Esophagus muscularis mucosa (tissue), 4 donors: ENCODE data around the gene PYHIN1. TPM values are rescaled to one million over a fixed set of nuclear protein-coding genes. Genes with fewer than 3 reads are reported as not detected.
"Not testable (repeated sequence)": the region's sequence is repeated elsewhere in the genome, so short reads cannot be mapped to it uniquely, and the experiment has no call there.

ENCODE experiments used
- DNase-seq: peaks from one replicate; pipeline ENCODE4 v3.0.0-alpha.2; 2017; ENCODE audit errors: extremely low spot score
- H3K27ac ChIP-seq, 4 donors: fragments of 200-600 bp; sonication (generic); replicated peaks in 1 of 4; 1 replicate in 3 of 4; 2 replicates in 1 of 4; pipeline ENCODE4 v1.5.1; 2016 to 2019; ENCODE audit warnings: mild to moderate bottlenecking in 1 of 4
- H3K27me3 ChIP-seq, 4 donors: fragments of 200-600 bp; sonication (generic); one replicate each; pipeline versions ENCODE4 v1.5.1 to v1.6.0; 2016 to 2019
- H3K36me3 ChIP-seq, 4 donors: fragments of 200-600 bp; sonication (generic); one replicate each; pipeline ENCODE4 v1.5.1; 2016 to 2019
- H3K4me1 ChIP-seq, 4 donors: fragments of 200-600 bp; sonication (generic); one replicate each; pipeline ENCODE4 v1.5.1; 2016 to 2019
- H3K4me3 ChIP-seq, 4 donors: fragments of 200-600 bp; sonication (generic); 1 replicate in 2 of 4; 2 replicates in 2 of 4; pipeline ENCODE4 v1.5.1; 2016 to 2019; ENCODE audit warnings: mild to moderate bottlenecking in 4 of 4, moderate library complexity in 1 of 4
- H3K9me3 ChIP-seq, 4 donors: fragments of 200-600 bp; sonication (generic); 1 replicate in 3 of 4; 2 replicates in 1 of 4; pipeline ENCODE4 v1.5.1; 2016 to 2019
- EP300 ChIP-seq: sonication (generic); formaldehyde crosslinking; IDR thresholded peaks from one replicate; pipeline ENCODE4 v1.6.1; 2017; ENCODE audit warnings: antibody characterized with exemption
- POLR2A ChIP-seq: fragments of 450-650 bp; IDR thresholded peaks from one replicate; pipeline ENCODE4 v1.6.1; 2017; ENCODE audit warnings: antibody characterized with exemption, moderate library complexity, mild to moderate bottlenecking, low read depth
- POLR2AphosphoS5 ChIP-seq, 2 donors: sonication (generic); formaldehyde crosslinking; IDR thresholded peaks; one replicate each; pipeline ENCODE4 v1.6.1; 2017; ENCODE audit warnings: antibody characterized with exemption in 2 of 2
- WGBS: methylation state at CpG from one replicate; pipeline ENCODE4 v1.1.5; 2018; 5-methylcytosine and 5-hydroxymethylcytosine counted together
- intact Hi-C: fragments of 100-400 bp; cut with DNase I; formaldehyde crosslinking; loops from one replicate; pipeline ENCODE4 v1.15.1; 2023
- total RNA-seq, 4 donors: library from RNA; depleted of rRNA; stranded (reverse); fragments of >200 nt; gene quantifications; one replicate each; pipeline versions ENCODE4 v1.1.0 to v1.2.1, GENCODE V29; 2016
- TF ChIP-seq, protein P1 (sequence below), 3 experiments: fragments of 200-600 bp in 2 of 3; fragments of 450-650 bp in 1 of 3; sonication (generic) in 2 of 3; IDR thresholded peaks; one replicate each; pipeline ENCODE4 v1.5.1; 2017 to 2019; ENCODE audit warnings: antibody characterized with exemption in 3 of 3, mild to moderate bottlenecking in 2 of 3, moderate library complexity in 1 of 3

PYHIN1 gene
- total RNA-seq, 4 donors from 2014 or later, result 1.2 to 1.3 TPM; not detected in 2

DNA sequence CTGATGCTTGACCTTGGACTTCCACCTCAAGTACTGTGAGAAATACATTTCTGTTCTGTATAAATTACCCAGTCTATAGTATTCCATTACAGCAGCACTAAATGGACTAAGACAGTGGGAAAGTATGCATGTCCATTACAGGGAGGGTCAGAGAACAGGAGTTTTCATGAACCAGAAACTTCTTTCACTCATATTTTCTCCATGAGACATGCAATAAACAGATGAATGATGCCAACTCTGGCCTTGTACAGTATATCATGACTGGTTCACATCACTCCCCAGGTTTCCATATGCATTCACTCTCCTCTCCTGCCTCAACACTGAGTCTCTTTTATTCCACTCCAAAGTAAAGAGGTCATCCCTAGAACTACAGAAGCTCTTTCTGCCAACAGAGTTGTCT lies 73.8 kb downstream of the PYHIN1 start:
- Histone ChIP-seq H3K4me3 (no peak overlapping the region), H3K27me3 (peaks cover 0 to 9% (median 0%) of the 10 kb centered on the region in 4 donors), H3K4me1 (peaks cover 8 to 25% (median 17%) of the 10 kb centered on the region in 4 donors), H3K27ac (peak overlapping the region; percentile 36 to 58 (median 38)), H3K36me3 (no peaks in the 10 kb centered on the region), H3K9me3 (no peaks in the 10 kb centered on the region)
- TF ChIP-seq POLR2A (no peak), POLR2AphosphoS5 (IDR thresholded peaks at IDR 0.05) (no peak), EP300 (no peak)
- TF ChIP-seq, protein P1, sequence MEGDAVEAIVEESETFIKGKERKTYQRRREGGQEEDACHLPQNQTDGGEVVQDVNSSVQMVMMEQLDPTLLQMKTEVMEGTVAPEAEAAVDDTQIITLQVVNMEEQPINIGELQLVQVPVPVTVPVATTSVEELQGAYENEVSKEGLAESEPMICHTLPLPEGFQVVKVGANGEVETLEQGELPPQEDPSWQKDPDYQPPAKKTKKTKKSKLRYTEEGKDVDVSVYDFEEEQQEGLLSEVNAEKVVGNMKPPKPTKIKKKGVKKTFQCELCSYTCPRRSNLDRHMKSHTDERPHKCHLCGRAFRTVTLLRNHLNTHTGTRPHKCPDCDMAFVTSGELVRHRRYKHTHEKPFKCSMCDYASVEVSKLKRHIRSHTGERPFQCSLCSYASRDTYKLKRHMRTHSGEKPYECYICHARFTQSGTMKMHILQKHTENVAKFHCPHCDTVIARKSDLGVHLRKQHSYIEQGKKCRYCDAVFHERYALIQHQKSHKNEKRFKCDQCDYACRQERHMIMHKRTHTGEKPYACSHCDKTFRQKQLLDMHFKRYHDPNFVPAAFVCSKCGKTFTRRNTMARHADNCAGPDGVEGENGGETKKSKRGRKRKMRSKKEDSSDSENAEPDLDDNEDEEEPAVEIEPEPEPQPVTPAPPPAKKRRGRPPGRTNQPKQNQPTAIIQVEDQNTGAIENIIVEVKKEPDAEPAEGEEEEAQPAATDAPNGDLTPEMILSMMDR (IDR thresholded peaks at IDR 0.05), result no peak
- DNase-seq, result no peak
- intact Hi-C loops, result no loop called here

DNA sequence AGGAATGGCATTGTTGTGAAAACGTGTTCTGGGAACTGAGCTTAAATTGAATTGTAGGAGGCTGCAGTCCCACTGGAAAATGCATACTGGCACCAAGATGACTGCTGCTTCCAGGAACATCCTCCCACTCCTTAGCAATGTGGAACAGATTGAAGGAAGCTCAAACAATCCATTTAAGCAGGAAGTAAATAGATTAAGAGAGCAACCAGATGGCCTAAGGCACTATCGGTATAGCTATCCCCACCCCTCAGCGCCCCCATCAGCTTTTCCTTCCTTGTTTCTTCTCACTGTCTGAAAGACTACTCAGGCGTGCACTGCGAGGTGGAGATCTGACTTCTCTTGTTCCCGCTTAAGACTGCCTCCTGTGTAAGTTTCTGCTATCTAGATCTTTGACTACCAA lies 74.3 kb downstream of the PYHIN1 start:
- H3K27ac ChIP-seq, result peak overlapping the region; percentile 36 to 58 (median 38)
- peaks cover 8 to 25% (median 15%) of the 10 kb centered on the region in 4 donors for H3K4me1 ChIP-seq
- no peaks in the 10 kb centered on the region for H3K36me3 ChIP-seq
- intact Hi-C loops, result no loop called here
- H3K9me3 ChIP-seq, result no peaks in the 10 kb centered on the region
- 32% methylated on average over 6 of the region's 6 CpGs for WGBS
- no peak for TF ChIP-seq EP300
- no peak for TF ChIP-seq POLR2A
- TF ChIP-seq POLR2AphosphoS5 (IDR thresholded peaks at IDR 0.05), result no peak
- TF ChIP-seq, protein P1 (IDR thresholded peaks at IDR 0.05), result no peak
- DNase-seq, result no peak
- H3K27me3 ChIP-seq, result peaks cover 0 to 9% (median 0%) of the 10 kb centered on the region in 4 donors
- no peak overlapping the region for H3K4me3 ChIP-seq

DNA sequence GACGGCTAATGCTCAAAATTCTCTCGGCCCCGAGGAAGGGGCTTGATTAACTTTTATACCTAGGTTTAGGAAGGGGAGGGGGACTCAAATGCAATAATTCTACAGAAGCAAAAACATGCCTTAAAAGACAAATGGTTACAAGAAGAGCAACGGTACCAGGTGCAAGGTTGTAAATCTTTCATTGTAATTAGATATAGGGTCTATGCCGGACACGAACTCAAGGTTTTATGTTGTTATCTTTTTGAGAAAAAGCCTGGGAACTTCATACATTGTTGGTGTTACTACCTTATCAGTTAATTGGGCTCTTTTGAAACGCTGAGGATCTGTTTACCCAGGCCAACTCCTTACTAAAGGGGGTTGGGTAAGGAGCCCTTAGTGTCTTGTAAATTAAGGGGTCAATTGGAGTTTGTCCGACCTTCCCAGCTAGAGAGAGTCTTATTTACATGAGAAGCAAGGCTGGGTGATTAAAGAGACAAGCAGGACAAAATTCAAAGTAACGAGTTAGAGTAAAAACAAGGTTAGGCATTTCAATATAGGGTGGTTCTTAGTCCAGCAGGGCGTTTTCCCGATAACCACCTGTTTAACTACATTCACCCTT lies 75.0 kb downstream of the PYHIN1 start:
- peak overlapping the region; percentile 36 to 58 (median 38) for H3K27ac ChIP-seq
- 62% methylated on average over 11 of the region's 11 CpGs for WGBS
- peaks cover 5 to 20% (median 12%) of the 10 kb centered on the region in 4 donors for H3K4me1 ChIP-seq

DNA sequence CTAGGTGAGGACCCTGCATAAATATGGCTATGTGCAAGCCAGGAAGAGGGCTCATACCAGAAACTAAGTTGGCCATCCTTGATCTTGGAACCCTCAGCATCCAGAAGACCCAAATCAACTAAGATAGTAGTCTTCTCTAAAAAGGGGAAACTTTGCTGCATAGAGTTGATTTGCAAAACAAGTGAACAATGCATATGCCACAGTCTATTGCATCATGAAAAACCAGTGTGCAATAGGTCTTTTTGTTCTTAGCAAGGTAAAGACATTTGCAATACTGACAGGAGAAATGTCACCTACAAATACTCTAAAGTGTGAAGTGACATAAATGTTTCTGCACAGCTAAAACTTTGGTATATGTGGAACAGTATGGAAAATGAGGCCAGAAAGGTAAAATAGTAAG lies 76.4 kb downstream of the PYHIN1 start:
- DNase-seq, result no peak
- intact Hi-C loops, result no loop called here
- peaks cover 0 to 19% (median 11%) of the 10 kb centered on the region in 4 donors for H3K4me1 ChIP-seq
- TF ChIP-seq POLR2AphosphoS5 (IDR thresholded peaks at IDR 0.05) (no peak), EP300 (no peak), POLR2A (no peak)
- TF ChIP-seq, protein P1 (IDR thresholded peaks at IDR 0.05), result no peak
- H3K36me3 ChIP-seq, result no peaks in the 10 kb centered on the region
- no peak overlapping the region for H3K27ac ChIP-seq
- H3K4me3 ChIP-seq, result no peak overlapping the region
- no peaks in the 10 kb centered on the region for H3K9me3 ChIP-seq
- peaks cover 0 to 3% (median 0%) of the 10 kb centered on the region in 4 donors for H3K27me3 ChIP-seq

More for the DNA sequence above, 75.0 kb downstream of the PYHIN1 start:
- H3K36me3 ChIP-seq, H3K4me3 ChIP-seq, DNase-seq, intact Hi-C loops, H3K27me3 ChIP-seq, H3K9me3 ChIP-seq: not testable (repeated sequence)

DNA sequence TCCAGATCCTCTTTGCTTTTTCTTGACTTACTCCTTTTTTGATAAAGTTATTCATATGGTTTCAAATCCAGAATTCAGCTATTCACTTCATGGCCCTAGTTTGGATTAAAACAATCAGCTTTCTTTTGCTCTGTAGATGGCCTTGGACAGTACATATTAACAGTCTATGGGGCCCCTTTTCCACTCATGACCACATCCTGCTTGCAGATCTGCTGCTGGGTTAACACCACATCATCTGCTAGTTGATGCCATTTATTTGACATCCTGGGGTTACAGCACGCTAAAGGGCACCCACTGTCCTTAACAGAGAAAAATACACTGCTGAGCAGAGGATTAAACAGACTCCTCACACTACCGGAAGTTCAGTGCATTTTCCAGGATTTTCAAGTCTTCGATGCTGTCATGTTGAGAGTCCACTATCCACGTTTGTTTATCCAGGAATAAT lies 77.4 kb downstream of the PYHIN1 start:
- H3K36me3 ChIP-seq, result no peaks in the 10 kb centered on the region
- no peaks in the 10 kb centered on the region for H3K9me3 ChIP-seq
- DNase-seq, result no peak
- TF ChIP-seq POLR2AphosphoS5 (IDR thresholded peaks at IDR 0.05) (no peak), POLR2A (no peak), EP300 (no peak)
- TF ChIP-seq, protein P1 (IDR thresholded peaks at IDR 0.05), result no peak
- H3K4me1 ChIP-seq, result peaks cover under 1 to 19% (median 13%) of the 10 kb centered on the region in 4 donors
- intact Hi-C loops, result no loop called here
- 54% methylated on average over 4 of the region's 4 CpGs for WGBS
- peaks cover 0 to 3% (median 0%) of the 10 kb centered on the region in 4 donors for H3K27me3 ChIP-seq
- no peak overlapping the region for H3K4me3 ChIP-seq
- peak overlapping the region; percentile 72 to 81 (median 76) for H3K27ac ChIP-seq
